ENCODE results near the gene SORT1. TPM values are rescaled to one million over a fixed set of nuclear protein-coding genes. Genes with fewer than 3 reads are reported as not detected.
A peak's percentile ranks its signal among the peaks of the same experiment; 100 is the strongest.

SORT1 gene
- total RNA-seq, 1 experiment from 2014 or later = 47.9 TPM

- Histone ChIP-seq H3K9ac (ENCODE audit: extremely low read depth, insufficient read length, low read length) (no peak overlapping the region), H3K9me3 (ENCODE audit: control insufficient read depth, low read depth, low read length) (no peaks in the 10 kb centered on the region), H3T11ph (ENCODE audit: low read length) (no peak overlapping the region), H2BK20ac (ENCODE audit: low read depth, low read length, poor library complexity, severe bottlenecking) (no peak overlapping the region), H3K23me2 (ENCODE audit: insufficient read length, low read depth, low read length, poor library complexity, severe bottlenecking) (no peaks in the 10 kb centered on the region), H3K27ac (ENCODE audit: insufficient read length, low read depth, low read length) (no peak overlapping the region), H3K56ac (ENCODE audit: insufficient read length, low read depth, low read length) (no peak overlapping the region), H3K4me2 (ENCODE audit: insufficient read depth, insufficient read length, low read length) (no peak overlapping the region), H2AK5ac (ENCODE audit: insufficient read length, low read length) (no peak overlapping the region), H4K5ac (ENCODE audit: insufficient read length, low read depth, low read length) (no peak overlapping the region), H2BK15ac (ENCODE audit: low read depth, low read length) (no peak overlapping the region), H3K14ac (ENCODE audit: insufficient read depth, low read length) (no peak overlapping the region), H4K20me1 (ENCODE audit: control insufficient read depth, insufficient read depth, insufficient read length) (no peaks in the 10 kb centered on the region), H4K91ac (ENCODE audit: insufficient read length, low read depth, low read length) (no peak overlapping the region), H3K79me2 (ENCODE audit: insufficient read depth, low read length) (no peaks in the 10 kb centered on the region), H3K27me3 (ENCODE audit: insufficient read depth, low read length) (no peaks in the 10 kb centered on the region), H2BK120ac (ENCODE audit: low read depth, low read length, poor library complexity, severe bottlenecking) (no peak overlapping the region), H4K8ac (replicated peaks; ENCODE audit: insufficient read length, low read depth, low read length) (peak overlapping the region; percentile 19), H2BK5ac (ENCODE audit: insufficient read length, low read length) (no peak overlapping the region), H3K23ac (ENCODE audit: insufficient read length, low read depth, low read length) (no peak overlapping the region), H3K79me1 (ENCODE audit: insufficient read depth, low read depth, low read length, poor library complexity, severe bottlenecking) (no peaks in the 10 kb centered on the region), H2AFZ (ENCODE audit: low read length) (no peak overlapping the region), H3K4ac (ENCODE audit: low read depth, low read length) (no peak overlapping the region), H3K18ac (ENCODE audit: insufficient read length, low read depth, low read length) (no peak overlapping the region), H2BK12ac (ENCODE audit: insufficient read length, low read depth, low read length) (no peak overlapping the region), H3K4me1 (ENCODE audit: insufficient read depth, low read length) (no peaks in the 10 kb centered on the region)
- peaks cover 2 to 5% of the 10 kb centered on the region in 2 experiments; a peak in 3 of 4 replicates for H3K4me1 Mint-ChIP-seq
- DNase-seq = no peak
- no CpG with 5 or more reads among the region's 5 CpGs for WGBS (ENCODE audit: extremely low coverage, insufficient read length, low lambda C conversion rate)
- no peak overlapping the region for H3K4me3 Mint-ChIP-seq
- no peaks in the 10 kb centered on the region for H3K27me3 Mint-ChIP-seq (ENCODE audit: low read depth)
- H3K36me3 Mint-ChIP-seq (ENCODE audit: insufficient read depth in 1 of 3, low read depth in 3 of 3) = peaks cover 3 to 49% (median 43%) of the 10 kb centered on the region in 3 experiments
- TF ChIP-seq CTCF (conservative IDR thresholded peaks at IDR 0.05) = no peak
- no peak overlapping the region; a peak in 1 of 7 replicates for H3K27ac Mint-ChIP-seq
- no peaks in the 10 kb centered on the region; a peak in 1 of 5 replicates for H3K9me3 Mint-ChIP-seq
Observed at GRCh38 chr1:109351457-109351856, 46.3 kb downstream of the SORT1 start.
